IMR-90 (cell line): ENCODE measurements around the gene RRN3. TPM values are rescaled to one million over a fixed set of nuclear protein-coding genes. Genes with fewer than 3 reads are reported as not detected.
"Not testable (repeated sequence)": the region's sequence is repeated elsewhere in the genome, so short reads cannot be mapped to it uniquely, and the experiment has no call there.

Experiments used
- ATAC-seq: fragments of 200-7000 bp; cut with Tn5 transposase; 2 replicates; pipeline ENCODE4 v1.9.1; 2020; ENCODE audit warnings: low read depth, mild to moderate bottlenecking, moderate library complexity
- BruUV-seq: library from RNA; stranded (reverse); fragments of 400-500 nt; replicated peaks from 2 replicates; lab custom pipeline; 2021; lab: Mats Ljungman, UMichigan
- CTCF ChIA-PET: fragments of 300-600 bp; formaldehyde crosslinking; extraction: SDS; loops from one replicate; lab custom pipeline; 2021; ENCODE audit warnings: antibody characterized with exemption; lab: Yijun Ruan, JAX
- POLR2A ChIA-PET: fragments of 300-600 bp; sonication (Branson Sonifier 250); formaldehyde crosslinking; loops from one replicate; lab custom pipeline; 2022; ENCODE audit warnings: antibody characterized with exemption; ENCODE audit not compliant: unreplicated experiment; lab: Charles Lee
- DNase-seq: peaks from one replicate; pipeline ENCODE4 v3.0.0; 2013
- H2AFZ ChIP-seq: replicated peaks from 2 replicates; pipeline ENCODE3; 2013; ENCODE audit warnings: low read length, mild to moderate bottlenecking; ENCODE audit not compliant: poor library complexity
- H2AK5ac ChIP-seq: 2 replicates; pipeline ENCODE4 v1.6.1; 2013; ENCODE audit warnings: low read depth, low read length, inconsistent platforms
- H2AK9ac ChIP-seq: replicated peaks from 2 replicates; pipeline ENCODE3; 2013; ENCODE audit warnings: mild to moderate bottlenecking, low read depth, low read length, moderate library complexity; ENCODE audit not compliant: poor library complexity
- H2BK120ac ChIP-seq: 2 replicates; pipeline ENCODE4 v1.6.1; 2013; ENCODE audit warnings: low read depth, low read length, inconsistent platforms
- H2BK15ac ChIP-seq: 3 replicates; pipeline ENCODE4 v1.6.1; 2013; ENCODE audit warnings: low read depth, low read length, inconsistent platforms
- H2BK20ac ChIP-seq: 2 replicates; pipeline ENCODE4 v1.6.1; 2013; ENCODE audit warnings: low read depth, mild to moderate bottlenecking, inconsistent platforms, low read length, moderate library complexity
- H2BK5ac ChIP-seq: 2 replicates; pipeline ENCODE4 v1.6.1; 2013; ENCODE audit warnings: mild to moderate bottlenecking, low read depth, low read length, inconsistent platforms; ENCODE audit not compliant: poor library complexity, severe bottlenecking
- H3K14ac ChIP-seq: replicated peaks from 2 replicates; pipeline ENCODE4 v1.6.1; 2013; ENCODE audit warnings: low read depth, low read length, inconsistent platforms
- H3K18ac ChIP-seq: 2 replicates; pipeline ENCODE4 v1.6.1; 2013; ENCODE audit warnings: low read depth, low read length, control low read depth
- H3K23ac ChIP-seq: 2 replicates; pipeline ENCODE4 v1.6.1; 2013; ENCODE audit warnings: low read depth, low read length, inconsistent platforms
- H3K27ac ChIP-seq: 2 replicates; pipeline ENCODE4 v1.5.1; 2013; ENCODE audit warnings: mild to moderate bottlenecking, control low read depth, low read length; ENCODE audit not compliant: insufficient read depth
- H3K27me3 ChIP-seq: 2 replicates; pipeline ENCODE4 v1.6.1; 2013; ENCODE audit warnings: low read length; ENCODE audit not compliant: control insufficient read depth, insufficient read depth
- H3K36me3 ChIP-seq: 2 replicates; pipeline ENCODE4 v1.6.1; 2013; ENCODE audit warnings: low read length, mixed read lengths; ENCODE audit not compliant: control insufficient read depth, insufficient read depth
- H3K4ac ChIP-seq: 2 replicates; pipeline ENCODE4 v1.6.1; 2013; ENCODE audit warnings: low read depth, low read length, inconsistent platforms
- H3K4me1 ChIP-seq: 2 replicates; pipeline ENCODE4 v1.6.1; 2013; ENCODE audit warnings: low read length, mixed read lengths; ENCODE audit not compliant: control insufficient read depth, insufficient read depth
- H3K4me2 ChIP-seq: 2 replicates; pipeline ENCODE4 v1.6.1; 2013; ENCODE audit warnings: low read depth, mild to moderate bottlenecking, control low read depth, low read length, moderate library complexity
- H3K4me3 ChIP-seq: 2 replicates; pipeline ENCODE4 v1.5.1; 2013; ENCODE audit warnings: low read depth, mild to moderate bottlenecking, control low read depth, low read length, moderate library complexity; ENCODE audit not compliant: insufficient read depth
- H3K56ac ChIP-seq: 2 replicates; pipeline ENCODE4 v1.6.1; 2013; ENCODE audit warnings: low read length, inconsistent platforms; ENCODE audit not compliant: insufficient read depth; ENCODE audit errors: extremely low read depth
- H3K79me1 ChIP-seq, 2 experiments: 2 replicates each; pipeline ENCODE4 v1.6.1; 2013; ENCODE audit warnings: low read length in 2 of 2, inconsistent platforms in 1 of 2, low read depth in 1 of 2
- H3K9ac ChIP-seq: 2 replicates; pipeline ENCODE4 v1.6.1; 2013; ENCODE audit warnings: low read depth, low read length, control low read depth
- H3K9me1 ChIP-seq: 2 replicates; pipeline ENCODE4 v1.6.1; 2013; ENCODE audit warnings: low read length, inconsistent platforms; ENCODE audit not compliant: insufficient read depth
- H3K9me3 ChIP-seq: 2 replicates; pipeline ENCODE4 v1.6.1; 2013; ENCODE audit warnings: low read length; ENCODE audit not compliant: control insufficient read depth, insufficient read depth
- H4K20me1 ChIP-seq: 2 replicates; pipeline ENCODE4 v1.6.1; 2013; ENCODE audit warnings: low read length, inconsistent platforms; ENCODE audit not compliant: insufficient read depth
- H4K5ac ChIP-seq: 2 replicates; pipeline ENCODE4 v1.6.1; 2013; ENCODE audit warnings: mild to moderate bottlenecking, low read depth, low read length, control low read depth
- H4K8ac ChIP-seq, 2 experiments: 2 replicates each; pipeline ENCODE4 v1.6.1; 2013; ENCODE audit warnings: low read depth in 2 of 2, low read length in 2 of 2, control low read depth in 1 of 2, inconsistent platforms in 1 of 2
- H4K91ac ChIP-seq: 2 replicates; pipeline ENCODE4 v1.6.1; 2013; ENCODE audit warnings: low read depth, low read length, inconsistent platforms; ENCODE audit not compliant: insufficient read depth
- WGBS, 2 experiments: methylation state at CpG; one replicate each; pipeline versions ENCODE4 v1.1.5 to v1.1.7; 2013; ENCODE audit warnings: missing lambda C conversion rate in 2 of 2; ENCODE audit not compliant: insufficient read length in 1 of 2; ENCODE audit errors: extremely low coverage in 2 of 2; 5-methylcytosine and 5-hydroxymethylcytosine counted together
- dilution Hi-C: fragments of 300-500 bp; cut with HindIII; formaldehyde crosslinking; loops from one replicate; pipeline ENCODE4 v1.14.3; 2018; ENCODE audit warnings: low sequenced_read_pairs; ENCODE audit not compliant: unreplicated experiment
- in situ Hi-C: fragments of 300-500 bp; cut with MboI; formaldehyde crosslinking; loops from 3 replicates; pipeline ENCODE4 v1.14.3; 2019; ENCODE audit warnings: low sequenced_read_pairs, inconsistent platforms, mixed read lengths
- intact Hi-C: fragments of 100-400 bp; cut with micrococcal nuclease; formaldehyde crosslinking; loops from 2 replicates; pipeline ENCODE4 v1.10.0; 2022
- polyA plus RNA-seq, 3 experiments: library from polyadenylated mRNA; depleted of rRNA; stranded (reverse); fragments of >200 nt; gene quantifications; 2 replicates each; pipeline ENCODE4 v1.2.3, GENCODE V29; 2012; ENCODE audit warnings: low replicate concordance in 1 of 3
- total RNA-seq: library from RNA; depleted of rRNA; stranded (reverse); fragments of >200 nt; gene quantifications from 2 replicates; pipeline ENCODE4 v1.2.3, GENCODE V29; 2012

RRN3 gene
- total and polyA plus RNA-seq, 2 of the 4 experiments (the other 2 are of a cell fraction) = 22.1 to 47.7 TPM

GRCh38 chr16:15027051-15027450 is 67.0 kb downstream of the RRN3 start:
- H3K9ac ChIP-seq, H3K4ac ChIP-seq, CTCF ChIA-PET, H3K18ac ChIP-seq, H2AFZ ChIP-seq, H4K8ac ChIP-seq, H4K91ac ChIP-seq, H3K4me2 ChIP-seq, H4K5ac ChIP-seq, dilution Hi-C loops, H2BK15ac ChIP-seq, H3K9me1 ChIP-seq, H2BK5ac ChIP-seq, in situ Hi-C loops, H3K4me3 ChIP-seq, H3K27me3 ChIP-seq, H3K27ac ChIP-seq, intact Hi-C loops, POLR2A ChIA-PET, H3K14ac ChIP-seq, H3K9me3 ChIP-seq, H2AK5ac ChIP-seq, H2AK9ac ChIP-seq, H2BK20ac ChIP-seq, ATAC-seq, H3K4me1 ChIP-seq, DNase-seq, H2BK120ac ChIP-seq, BruUV-seq, H3K23ac ChIP-seq, H3K56ac ChIP-seq: not testable (repeated sequence)
- no CpG with 5 or more reads among the region's 8 CpGs for WGBS, 2 experiments
- Histone ChIP-seq H3K79me1 (peaks cover 11 to 59% of the 10 kb centered on the region in 2 experiments; a peak in 3 of 4 replicates), H4K20me1 (peaks cover 47% of the 10 kb centered on the region), H3K36me3 (peaks cover 45% of the 10 kb centered on the region)
